ENCODE results near the gene SERINC2. TPM values are rescaled to one million over a fixed set of nuclear protein-coding genes. Genes with fewer than 3 reads are reported as not detected.
"Not testable (repeated sequence)": the region's sequence is repeated elsewhere in the genome, so short reads cannot be mapped to it uniquely, and the experiment has no call there.

SERINC2 gene
- total RNA-seq, 1 donor = 1.4 TPM

DNA sequence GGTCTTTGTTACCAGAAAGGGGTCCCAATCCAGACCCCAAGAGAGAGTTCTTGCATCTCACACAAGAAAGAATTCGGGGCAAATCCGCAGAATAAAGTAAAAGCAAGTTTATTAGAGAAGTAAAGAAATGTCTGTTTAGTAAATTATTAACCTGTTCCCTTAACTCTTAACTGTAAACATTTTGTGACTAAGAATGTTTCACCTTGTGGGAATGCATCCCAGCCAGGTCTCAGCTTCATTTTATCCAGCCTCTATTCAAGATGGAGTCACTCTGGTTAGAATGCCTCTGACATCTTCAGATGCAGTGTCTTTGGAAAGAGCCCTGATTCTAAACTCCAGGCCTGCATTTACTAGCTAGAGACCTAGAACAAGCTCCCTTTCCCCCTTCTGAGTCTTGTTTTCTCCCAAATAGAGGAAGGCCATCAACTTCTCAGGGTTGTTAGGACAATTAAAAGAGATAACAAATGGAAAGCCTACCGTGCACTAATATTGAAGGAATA, 35.6 kb upstream of the SERINC2 start:
- no peak overlapping the region for H3K4me3 ChIP-seq (ENCODE audit: low read length)

DNA sequence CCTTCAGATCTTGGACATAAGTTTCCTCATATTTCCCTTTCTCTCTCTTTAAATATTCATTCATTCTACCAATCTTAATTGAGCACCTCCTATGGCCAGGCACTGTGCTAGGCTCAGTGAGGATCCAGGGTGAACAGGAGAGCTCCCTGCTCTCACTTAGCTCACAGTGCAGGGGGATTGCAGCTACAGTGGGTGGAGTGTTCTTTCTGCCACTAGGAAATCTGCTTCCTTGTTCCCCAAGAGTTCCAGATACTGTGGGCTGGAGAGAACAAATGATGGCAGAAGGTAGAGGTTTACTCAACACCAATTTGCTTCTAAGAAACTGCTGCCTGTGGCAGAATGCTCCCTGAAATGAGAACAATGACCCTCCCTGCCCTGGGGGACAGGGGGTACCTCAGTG, 35.0 kb upstream of the SERINC2 start:
- Histone ChIP-seq H3K4me1 (ENCODE audit: insufficient read depth, low read length) (peaks cover 5% of the 10 kb centered on the region), H3K4me3 (ENCODE audit: low read length) (no peak overlapping the region), H3K27me3 (ENCODE audit: insufficient read depth, low read length) (no peaks in the 10 kb centered on the region), H3K9me3 (ENCODE audit: low read depth, low read length) (no peaks in the 10 kb centered on the region)

More for the DNA sequence above, 35.6 kb upstream of the SERINC2 start:
- H3K4me1 ChIP-seq (ENCODE audit: insufficient read depth, low read length) = peaks cover 11% of the 10 kb centered on the region
- H3K27me3 ChIP-seq (ENCODE audit: insufficient read depth, low read length) = no peaks in the 10 kb centered on the region
- H3K9me3 ChIP-seq (ENCODE audit: low read depth, low read length) = no peaks in the 10 kb centered on the region

DNA sequence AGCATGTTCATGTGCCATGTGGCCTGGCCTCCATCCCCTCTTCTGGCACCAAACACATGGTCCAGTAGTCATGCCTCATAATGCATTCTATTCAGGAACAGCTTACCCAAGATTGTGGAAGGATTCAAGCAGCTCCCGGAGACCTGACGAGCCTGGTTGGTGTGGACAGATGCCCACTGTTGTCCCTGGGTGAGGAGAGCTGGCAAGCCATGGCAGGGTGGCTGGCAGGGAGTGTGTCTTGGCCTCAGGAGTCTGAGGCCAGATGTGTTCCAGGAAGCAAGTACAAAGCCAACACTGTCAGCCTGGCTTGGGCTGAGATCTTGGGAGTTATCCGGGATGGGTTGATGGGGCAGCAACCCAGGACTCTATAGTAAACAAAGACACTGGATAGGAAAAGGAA, 32.8 kb upstream of the SERINC2 start:
- no peaks in the 10 kb centered on the region for H3K27me3 ChIP-seq (ENCODE audit: insufficient read depth, low read length)

GRCh38 chr1:31381394-31382294, 31.4 kb upstream of the SERINC2 start:
- H3K27me3 ChIP-seq (ENCODE audit: insufficient read depth, low read length) = no peaks in the 10 kb centered on the region
- no peaks in the 10 kb centered on the region for H3K4me1 ChIP-seq (ENCODE audit: insufficient read depth, low read length)
- H3K9me3 ChIP-seq (ENCODE audit: low read depth, low read length) = no peaks in the 10 kb centered on the region
- H3K4me3 ChIP-seq (ENCODE audit: low read length) = no peak overlapping the region

More for the DNA sequence above, 32.8 kb upstream of the SERINC2 start:
- no peaks in the 10 kb centered on the region for H3K9me3 ChIP-seq (ENCODE audit: low read depth, low read length)
- H3K4me3 ChIP-seq (ENCODE audit: low read length) = no peak overlapping the region
- H3K4me1 ChIP-seq (ENCODE audit: insufficient read depth, low read length) = no peaks in the 10 kb centered on the region

DNA sequence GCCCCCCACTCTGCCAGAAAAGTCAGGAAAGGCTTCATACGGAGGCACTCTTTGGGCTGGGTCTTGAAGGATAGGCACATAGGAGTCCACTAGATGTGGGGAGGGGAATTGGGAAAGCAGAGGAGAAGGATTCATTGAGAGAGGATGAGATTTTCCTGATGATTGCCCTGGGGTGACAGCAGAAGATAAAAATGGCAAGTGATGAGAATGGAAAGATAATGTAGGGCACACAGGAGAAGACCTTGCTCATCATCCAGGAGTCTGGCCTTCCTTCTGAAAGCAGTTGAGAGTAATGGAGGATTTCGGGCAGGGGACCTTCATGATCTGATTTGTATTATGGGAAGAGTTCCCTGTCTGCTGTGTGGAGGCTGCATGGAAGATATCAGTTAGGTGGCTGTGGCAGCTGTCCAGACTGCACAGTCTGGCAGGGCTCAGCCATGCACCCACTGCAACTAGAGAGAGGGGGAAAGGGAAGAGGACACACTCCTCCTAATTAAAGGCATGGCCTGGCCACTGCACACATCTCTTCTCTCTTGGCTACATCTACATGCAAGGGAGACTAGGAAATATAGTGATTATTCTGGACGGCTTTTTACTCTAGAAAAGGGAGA, 30.5 kb upstream of the SERINC2 start:
- H3K4me1 ChIP-seq (ENCODE audit: insufficient read depth, low read length) = no peaks in the 10 kb centered on the region
- no peak overlapping the region for H3K4me3 ChIP-seq (ENCODE audit: low read length)
- no peaks in the 10 kb centered on the region for H3K9me3 ChIP-seq (ENCODE audit: low read depth, low read length)
- no peaks in the 10 kb centered on the region for H3K27me3 ChIP-seq (ENCODE audit: insufficient read depth, low read length)

- Histone ChIP-seq H3K27me3 (ENCODE audit: insufficient read depth, low read length) (no peaks in the 10 kb centered on the region), H3K9me3 (ENCODE audit: low read depth, low read length) (no peaks in the 10 kb centered on the region), H3K4me1 (ENCODE audit: insufficient read depth, low read length) (no peaks in the 10 kb centered on the region), H3K4me3 (ENCODE audit: low read length) (no peak overlapping the region)
Measured at GRCh38 chr1:31383967-31384366, 29.0 kb upstream of the SERINC2 start.

DNA sequence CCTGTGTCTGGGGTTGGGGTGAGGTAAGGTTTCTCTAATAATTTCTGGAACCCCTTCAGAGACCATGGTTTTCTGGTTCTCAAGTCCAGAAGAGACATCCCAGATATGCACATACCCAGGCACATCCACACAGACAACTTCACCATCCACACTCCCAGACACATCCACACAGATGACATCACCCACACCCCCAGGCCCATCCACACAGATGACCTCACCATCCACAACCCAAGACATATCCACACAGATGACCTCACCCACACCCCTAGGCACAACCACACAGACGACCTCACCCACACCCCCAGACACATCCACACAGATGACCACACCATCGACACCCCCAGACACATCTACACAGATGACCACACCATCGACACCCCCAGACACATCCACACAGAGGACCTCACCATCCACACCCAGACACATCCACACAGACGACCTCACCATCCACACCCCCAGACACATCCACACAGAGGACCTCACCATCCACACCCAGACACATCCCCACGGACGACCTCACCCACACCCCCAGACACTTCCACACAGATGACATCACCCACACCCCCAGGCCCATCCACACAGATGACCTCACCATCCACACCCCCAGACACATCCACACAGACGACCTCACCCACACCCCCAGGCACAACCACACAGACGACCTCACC, 26.3 kb upstream of the SERINC2 start:
- not testable (repeated sequence) for H3K9me3 ChIP-seq (ENCODE audit: low read depth, low read length); H3K4me1 ChIP-seq (ENCODE audit: insufficient read depth, low read length); H3K27me3 ChIP-seq (ENCODE audit: insufficient read depth, low read length); H3K4me3 ChIP-seq (ENCODE audit: low read length)

DNA sequence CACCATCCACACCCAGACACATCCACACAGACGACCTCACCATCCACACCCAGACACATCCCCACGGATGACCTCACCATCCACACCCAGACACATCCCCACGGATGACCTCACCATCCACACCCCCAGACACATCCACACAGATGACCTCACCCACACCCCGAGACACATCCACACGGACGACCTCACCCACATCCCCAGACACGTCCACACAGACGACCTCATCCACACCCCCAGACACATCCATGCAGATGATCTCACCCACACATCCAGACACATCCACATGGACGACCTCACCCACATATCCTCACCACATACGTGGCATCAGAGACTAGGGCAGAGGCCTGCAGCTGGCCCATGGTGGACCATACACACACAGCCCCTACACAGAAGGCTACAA, 25.4 kb upstream of the SERINC2 start:
- no peaks in the 10 kb centered on the region for H3K9me3 ChIP-seq (ENCODE audit: low read depth, low read length)
- no peak overlapping the region for H3K4me3 ChIP-seq (ENCODE audit: low read length)
- H3K27me3 ChIP-seq (ENCODE audit: insufficient read depth, low read length) = no peaks in the 10 kb centered on the region
- H3K4me1 ChIP-seq (ENCODE audit: insufficient read depth, low read length) = no peaks in the 10 kb centered on the region

- Histone ChIP-seq H3K4me1 (ENCODE audit: insufficient read depth, low read length) (peaks cover 6% of the 10 kb centered on the region), H3K4me3 (ENCODE audit: low read length) (no peak overlapping the region), H3K9me3 (ENCODE audit: low read depth, low read length) (no peaks in the 10 kb centered on the region), H3K27me3 (ENCODE audit: insufficient read depth, low read length) (no peaks in the 10 kb centered on the region)
Measured at GRCh38 chr1:31389616-31390015, 23.4 kb upstream of the SERINC2 start.

- peaks cover 10% of the 10 kb centered on the region for H3K4me1 ChIP-seq (ENCODE audit: insufficient read depth, low read length)
- H3K9me3 ChIP-seq (ENCODE audit: low read depth, low read length) = no peaks in the 10 kb centered on the region
- H3K4me3 ChIP-seq (ENCODE audit: low read length) = no peak overlapping the region
- no peaks in the 10 kb centered on the region for H3K27me3 ChIP-seq (ENCODE audit: insufficient read depth, low read length)
Measured at GRCh38 chr1:31390071-31390470, 22.9 kb upstream of the SERINC2 start.

DNA sequence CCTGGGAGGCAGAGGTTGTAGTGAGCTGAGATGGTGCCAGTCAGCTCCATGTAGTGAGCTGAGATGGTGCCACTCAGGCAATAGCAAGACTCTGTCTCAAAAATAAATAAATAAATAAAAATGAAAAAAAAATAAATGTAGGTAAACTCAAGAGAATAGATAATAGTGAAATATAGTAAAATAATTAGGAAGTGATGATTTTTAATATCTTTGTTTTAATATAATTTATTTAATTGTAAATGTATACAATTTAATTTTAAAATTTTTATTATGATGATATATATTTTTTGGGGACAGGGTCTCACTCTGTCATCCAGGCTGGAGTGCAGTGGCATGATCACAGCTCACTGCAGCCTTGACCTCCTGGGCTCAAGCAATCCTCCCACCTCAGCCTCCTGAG, 19.6 kb upstream of the SERINC2 start:
- no peak overlapping the region for H3K4me3 ChIP-seq (ENCODE audit: low read length)
- H3K27me3 ChIP-seq (ENCODE audit: insufficient read depth, low read length) = no peaks in the 10 kb centered on the region
- H3K4me1 ChIP-seq (ENCODE audit: insufficient read depth, low read length) = peaks cover 11% of the 10 kb centered on the region
- H3K9me3 ChIP-seq (ENCODE audit: low read depth, low read length) = no peaks in the 10 kb centered on the region

- H3K27me3 ChIP-seq (ENCODE audit: insufficient read depth, low read length) = no peaks in the 10 kb centered on the region
- no peaks in the 10 kb centered on the region for H3K9me3 ChIP-seq (ENCODE audit: low read depth, low read length)
- peak overlapping the region; percentile 28 for H3K4me3 ChIP-seq (ENCODE audit: low read length)
- H3K4me1 ChIP-seq (ENCODE audit: insufficient read depth, low read length) = peaks cover 11% of the 10 kb centered on the region
Measured at GRCh38 chr1:31394584-31395193, 18.3 kb upstream of the SERINC2 start.

DNA sequence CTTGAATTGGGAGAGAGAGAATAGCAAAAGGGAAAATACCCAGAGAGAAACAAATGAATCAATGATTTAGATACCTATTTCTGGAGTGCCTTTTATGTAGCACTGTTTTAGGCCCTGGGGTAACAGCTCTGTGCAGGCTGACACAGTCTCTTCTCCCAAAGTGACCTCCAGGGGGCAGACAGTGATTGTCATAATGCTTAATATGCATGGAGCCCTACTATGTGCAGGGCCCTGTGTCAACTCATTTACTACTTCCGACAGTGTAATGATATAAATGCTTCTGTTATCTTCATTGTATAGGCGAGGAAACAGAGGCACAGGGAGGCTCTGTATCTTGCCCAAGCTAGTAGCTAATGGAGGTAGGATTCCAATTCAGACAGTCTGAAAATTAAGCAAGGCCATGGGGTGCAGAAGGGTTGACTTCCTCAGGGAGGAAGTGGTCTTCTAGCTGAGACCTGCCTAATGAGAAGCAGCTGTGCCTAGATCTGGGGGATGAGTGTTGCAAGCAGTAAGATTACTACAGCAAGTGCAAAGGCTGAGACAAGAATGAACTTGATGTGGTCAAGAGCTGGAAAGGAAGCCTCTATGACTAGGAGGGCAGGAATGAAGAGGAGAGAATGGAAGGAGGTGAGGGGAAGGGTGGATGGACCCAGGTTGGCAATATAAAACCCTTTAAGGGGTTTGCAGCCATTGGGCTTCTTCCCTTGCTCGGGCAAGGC, 16.2 kb upstream of the SERINC2 start:
- no peaks in the 10 kb centered on the region for H3K9me3 ChIP-seq (ENCODE audit: low read depth, low read length)
- no peak overlapping the region for H3K4me3 ChIP-seq (ENCODE audit: low read length)
- peaks cover 11% of the 10 kb centered on the region for H3K4me1 ChIP-seq (ENCODE audit: insufficient read depth, low read length)
- no peaks in the 10 kb centered on the region for H3K27me3 ChIP-seq (ENCODE audit: insufficient read depth, low read length)

DNA sequence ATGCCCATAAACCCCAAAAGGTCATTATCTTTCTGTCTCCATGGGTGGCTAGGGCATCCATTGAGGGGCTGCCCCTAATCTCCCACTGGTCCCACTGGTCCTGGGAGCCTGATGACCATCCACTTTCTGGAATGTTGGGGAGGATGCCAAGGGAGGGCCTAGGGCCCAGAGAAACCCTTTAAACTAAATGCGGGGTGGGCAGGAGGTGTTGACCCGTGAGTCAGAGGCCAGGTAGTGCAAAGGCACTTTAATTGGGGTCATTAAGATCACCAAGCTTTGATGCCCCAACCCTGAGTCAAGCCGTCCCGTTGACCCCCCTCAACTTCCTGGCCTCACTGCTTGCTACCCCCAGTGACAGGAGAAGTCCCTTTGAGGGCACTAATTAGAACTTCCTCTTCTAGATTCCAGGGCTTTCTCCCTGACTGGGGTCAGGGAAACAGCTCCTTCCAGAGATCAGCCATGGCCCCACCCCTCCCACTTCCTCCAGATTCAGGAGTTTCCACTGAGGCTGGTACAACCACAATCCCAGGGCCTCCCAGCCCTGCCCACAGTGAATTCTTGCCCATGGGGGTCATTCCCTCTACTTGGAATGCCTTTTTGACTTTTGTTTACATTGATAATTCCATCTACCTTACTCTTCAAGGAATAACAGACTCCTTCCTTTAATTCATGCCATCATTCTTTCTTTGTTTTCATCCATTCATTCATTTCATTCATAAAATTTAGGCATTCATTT, 15.5 kb upstream of the SERINC2 start:
- Histone ChIP-seq H3K9me3 (ENCODE audit: low read depth, low read length) (no peaks in the 10 kb centered on the region), H3K27me3 (ENCODE audit: insufficient read depth, low read length) (no peaks in the 10 kb centered on the region), H3K4me3 (ENCODE audit: low read length) (no peak overlapping the region), H3K4me1 (ENCODE audit: insufficient read depth, low read length) (peaks cover 11% of the 10 kb centered on the region)
